ENCODE data around the gene UGT2B10.

The UGT2B10 gene

DNA sequence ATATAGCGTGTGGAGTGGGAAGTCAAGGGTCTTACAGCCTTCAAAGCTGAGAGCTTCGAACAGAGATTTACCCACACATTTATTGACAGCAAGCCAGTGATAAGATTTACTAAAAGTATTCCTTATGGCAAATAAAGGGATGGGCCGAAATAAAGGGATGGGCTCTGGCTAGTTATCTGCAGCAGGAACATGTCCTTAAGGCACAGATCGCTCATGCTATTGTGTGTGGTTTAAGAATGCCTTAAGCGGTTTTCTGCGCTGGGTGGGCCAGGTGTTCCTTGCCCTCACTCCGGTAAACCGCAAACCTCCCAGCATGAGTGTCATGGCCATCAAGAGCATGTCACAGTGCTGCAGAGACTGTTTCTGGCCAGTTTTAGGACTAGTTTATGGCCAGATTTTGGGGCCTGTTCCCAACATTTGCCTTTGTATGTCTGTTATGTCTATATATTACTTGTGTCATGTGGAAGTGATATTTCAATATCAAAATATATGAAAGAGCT lies 53.5 kb downstream of the UGT2B10 start:
- no peak for DNase-seq (ENCODE audit: low spot score)

DNA sequence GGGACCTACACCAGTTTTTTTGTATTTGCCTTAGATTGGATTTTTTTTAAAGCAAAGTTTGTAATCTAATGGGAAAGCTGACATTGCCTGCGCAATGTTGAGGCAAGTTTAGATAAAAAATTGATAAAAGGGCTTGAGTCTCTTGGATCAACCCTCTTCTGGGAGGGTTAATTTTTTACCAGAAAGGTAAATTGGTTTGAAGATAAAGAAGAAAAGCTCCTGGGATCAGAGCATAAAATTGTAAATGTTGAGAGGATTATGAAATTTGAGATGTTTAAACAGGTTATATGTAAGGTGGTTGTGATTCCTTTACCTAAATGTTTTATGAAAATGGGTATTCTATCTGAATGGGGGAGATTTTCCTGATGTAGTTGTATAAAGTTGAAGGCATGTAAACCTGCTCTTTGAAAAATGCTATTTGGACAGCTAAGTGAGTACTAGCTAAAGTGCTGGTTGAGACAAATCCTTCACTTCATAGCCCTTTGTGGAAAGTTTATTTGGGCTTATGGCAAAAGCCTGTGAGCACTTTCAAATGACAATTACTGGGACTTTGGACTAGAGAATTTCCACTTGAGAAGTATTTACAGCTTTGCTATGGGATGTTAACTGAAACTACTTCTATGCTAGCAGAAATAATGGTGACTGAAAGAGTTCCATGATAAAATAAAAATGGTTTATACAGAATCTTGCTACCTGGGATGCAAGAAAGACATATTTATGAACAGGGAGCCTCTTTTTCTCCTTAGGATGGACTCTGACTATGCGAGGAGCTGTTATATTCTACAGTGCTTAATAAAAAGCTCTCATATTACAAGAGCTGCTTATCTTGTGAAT lies 56.2 kb downstream of the UGT2B10 start:
- no peak for DNase-seq (ENCODE audit: low spot score)

DNA sequence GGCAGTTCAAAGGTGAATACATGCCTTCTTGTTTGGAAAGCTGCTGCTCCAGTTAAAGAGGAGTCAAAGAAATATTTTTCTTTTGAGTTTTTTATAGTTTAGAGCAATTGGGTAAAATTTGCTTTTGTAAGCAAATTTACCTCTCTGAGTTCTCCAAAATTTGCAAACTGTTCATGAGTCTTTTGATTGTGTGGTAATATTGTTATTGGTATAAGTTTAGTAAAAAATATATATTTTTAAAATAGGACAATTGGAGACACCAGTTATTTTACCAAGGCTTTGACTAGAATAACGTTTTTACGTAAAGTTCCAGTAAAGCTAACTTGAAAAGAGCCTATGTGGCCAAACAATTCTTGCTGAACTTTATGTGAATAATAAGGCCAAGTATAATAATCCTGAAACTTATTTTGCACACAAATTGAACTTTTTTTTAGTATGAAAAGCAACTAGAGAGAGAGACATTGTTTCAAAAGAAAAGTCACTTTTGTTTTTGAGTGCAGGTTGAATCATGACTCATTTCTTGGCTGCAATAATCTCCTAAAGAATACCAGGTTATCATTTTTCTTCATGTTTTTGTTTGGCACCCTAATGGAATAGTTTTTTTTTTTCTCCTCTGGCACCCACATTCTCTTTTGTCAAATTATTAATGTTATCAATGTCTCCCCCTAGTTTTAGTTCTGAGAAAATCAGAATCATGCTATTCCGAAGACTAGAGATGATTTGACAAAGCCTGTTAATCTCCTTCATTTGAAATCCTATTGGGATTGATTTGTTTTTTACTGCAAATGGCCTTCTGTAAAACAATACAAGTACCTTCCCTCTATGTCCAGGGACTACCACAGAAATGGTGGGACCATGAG lies 57.1 kb downstream of the UGT2B10 start:
- DNase-seq (ENCODE audit: low spot score), result no peak

- no peak for DNase-seq (ENCODE audit: low spot score)
Measured at GRCh38 chr4:68874507-68874906, 58.7 kb downstream of the UGT2B10 start.

- DNase-seq (ENCODE audit: low spot score), result no peak
Measured at GRCh38 chr4:68877555-68877954, 61.8 kb downstream of the UGT2B10 start.

- no peak for DNase-seq (ENCODE audit: low spot score)
Measured at GRCh38 chr4:68878048-68878447, 62.3 kb downstream of the UGT2B10 start.

Small RNA genes lying within 50 kb of the gene (small RNA-seq; reads per million reads assigned to genes)
- gene AC021146.4, result 0 reads per million in 2 experiments
- gene AC021146.9, result 0 reads per million in 2 experiments
